Eye (tissue), 1 donor: Measurements from ENCODE around the gene GRK6.
A peak's percentile ranks its signal among the peaks of the same experiment; 100 is the strongest.

Source experiments
- DNase-seq: peaks from one replicate; pipeline ENCODE4 v3.0.0-alpha.2; 2015

Gene GRK6

DNA sequence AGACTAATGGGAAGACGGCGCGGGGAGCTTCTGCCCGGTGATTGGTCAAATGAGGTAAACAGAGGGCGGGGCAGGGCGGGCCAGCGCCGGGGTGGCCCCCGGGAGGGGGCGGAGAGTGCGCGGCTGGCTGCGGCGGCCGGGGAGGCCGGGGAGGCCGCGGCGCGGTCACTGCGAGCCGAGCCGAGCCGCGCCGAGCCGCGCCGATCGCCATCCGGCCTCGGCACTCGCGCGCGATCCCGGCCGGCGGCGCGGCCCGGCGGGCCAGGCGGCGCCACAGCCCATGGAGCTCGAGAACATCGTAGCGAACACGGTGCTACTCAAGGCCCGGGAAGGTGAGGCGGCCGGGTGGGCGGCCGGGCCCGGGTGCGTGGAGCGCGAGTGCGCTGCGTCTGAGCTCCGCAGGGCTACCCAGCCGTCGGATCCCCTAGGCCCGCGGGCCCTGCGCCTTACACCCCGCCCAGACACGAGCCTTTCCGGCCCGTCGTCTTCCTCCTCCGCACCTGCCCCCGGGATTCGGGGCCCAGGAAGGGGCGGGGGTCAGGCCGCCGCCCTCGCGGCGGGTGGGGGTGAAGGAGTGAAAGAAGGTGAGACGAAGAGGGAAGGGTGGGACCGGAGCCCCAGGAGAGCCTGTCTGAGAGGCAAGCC lies at the start of gene GRK6:
GRK6 (plus strand) TSS at position 111 of the 645 bp plus-strand sequence; CDS start at position 281, 170 bp downstream.
- DNase-seq, result peak; percentile 69

DNA sequence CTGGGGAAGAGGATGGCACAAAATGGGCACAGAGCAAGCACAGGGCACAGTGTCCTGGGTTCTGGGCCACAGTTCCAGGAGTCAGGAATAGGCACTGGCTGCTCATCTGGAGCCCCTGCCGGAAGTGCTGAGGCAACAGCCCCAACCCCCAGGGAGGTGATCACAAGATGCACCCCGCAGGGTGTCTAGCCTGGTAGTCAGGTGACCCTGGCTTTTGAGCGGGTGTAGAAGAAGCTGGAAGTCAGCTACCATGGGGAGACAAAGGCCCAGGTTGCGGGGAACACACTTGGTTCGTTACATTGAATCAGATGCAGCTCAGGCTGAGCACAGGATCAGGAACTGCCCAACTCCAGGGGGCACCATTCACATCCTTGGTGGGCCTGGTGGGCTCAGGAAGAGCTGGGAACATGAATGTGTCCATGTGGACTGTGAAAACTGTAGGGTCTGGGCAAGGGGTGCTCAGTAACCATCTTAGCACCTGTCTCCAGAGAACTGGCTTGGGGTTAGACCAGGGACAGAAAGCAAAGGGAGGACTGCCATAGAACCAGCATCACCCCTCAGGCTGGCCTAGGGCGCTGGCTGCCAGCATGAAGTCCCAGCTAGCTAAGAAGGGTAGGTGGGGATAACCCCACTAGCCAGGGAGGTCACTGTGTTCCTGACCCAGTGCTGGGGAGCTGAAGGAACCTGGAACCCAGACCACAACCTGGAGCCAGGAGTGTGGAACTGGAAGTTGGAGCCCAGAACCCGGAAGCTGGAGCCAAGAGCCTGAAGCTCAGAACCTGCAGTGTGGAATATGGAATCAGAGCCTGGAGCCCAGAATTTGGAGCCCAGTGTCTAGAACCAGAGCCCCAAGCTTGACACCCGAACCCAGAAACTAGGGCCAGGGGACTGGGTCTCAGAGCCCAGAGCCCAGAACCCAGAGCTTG lies 48.4 kb upstream of the GRK6 start:
- DNase-seq, result no peak

DNA sequence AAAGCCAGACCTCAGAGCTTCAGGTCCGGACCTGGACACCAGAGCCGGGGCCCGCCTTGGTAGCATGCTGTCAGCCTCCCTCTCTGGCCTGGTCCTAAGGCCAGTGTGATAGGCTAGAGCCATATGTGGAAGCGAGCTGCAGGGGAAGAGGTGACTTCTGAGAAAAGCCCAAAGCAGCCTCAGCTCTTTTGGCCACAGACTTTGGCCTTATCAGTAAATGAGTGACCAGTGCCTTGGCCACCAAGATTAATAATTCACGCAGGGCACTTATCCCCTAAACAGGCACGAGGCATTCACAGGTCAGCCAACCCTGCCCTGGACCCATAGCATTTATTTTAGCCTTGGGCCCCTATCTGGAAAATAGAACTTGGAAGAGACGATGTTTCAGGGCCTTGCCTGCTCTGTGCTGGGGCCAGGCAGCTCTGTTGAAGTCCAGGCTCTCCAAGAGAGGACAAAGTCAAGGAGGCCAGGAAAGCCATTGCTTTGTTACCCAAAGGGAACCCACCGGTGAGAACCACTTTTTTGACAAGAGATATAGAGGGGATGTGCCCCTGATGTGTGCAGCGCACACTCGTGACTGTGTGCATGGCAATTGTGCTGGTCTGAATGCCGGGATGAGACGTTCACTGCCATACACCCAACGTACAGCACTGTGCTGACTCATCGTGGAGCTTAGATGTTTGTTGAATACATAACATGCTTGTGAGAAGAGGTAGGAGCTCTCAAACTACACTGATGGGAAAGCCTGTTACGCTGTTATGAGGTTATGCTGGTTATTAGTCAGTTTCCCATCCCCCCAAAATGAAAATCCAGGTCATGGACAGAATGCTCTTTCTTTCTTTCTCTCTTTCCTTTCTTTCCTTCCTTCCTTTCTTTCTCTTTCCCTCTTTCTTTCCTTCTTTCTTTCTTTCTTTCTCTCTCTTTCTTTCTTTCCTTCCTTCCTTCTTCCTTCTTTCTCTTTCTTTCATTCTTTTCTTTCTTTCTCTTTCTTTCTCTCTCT lies 47.3 kb upstream of the GRK6 start:
- no peak for DNase-seq

DNA sequence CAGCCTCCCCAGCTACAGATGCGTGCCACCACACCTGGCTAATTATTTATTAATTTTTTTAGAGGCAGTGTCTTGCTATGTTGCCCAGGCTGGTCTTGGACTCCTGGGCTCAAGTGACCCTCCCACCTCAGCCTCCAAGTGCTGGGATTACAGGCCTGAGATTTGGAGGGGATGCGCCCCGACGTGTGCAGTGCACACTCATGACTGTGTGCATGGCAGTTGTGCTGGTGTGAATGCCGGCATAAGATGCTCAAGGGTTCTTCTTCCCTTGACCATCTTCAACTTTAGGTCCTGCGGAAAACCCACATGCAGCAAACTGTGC lies 45.7 kb upstream of the GRK6 start:
- DNase-seq, result no peak

DNA sequence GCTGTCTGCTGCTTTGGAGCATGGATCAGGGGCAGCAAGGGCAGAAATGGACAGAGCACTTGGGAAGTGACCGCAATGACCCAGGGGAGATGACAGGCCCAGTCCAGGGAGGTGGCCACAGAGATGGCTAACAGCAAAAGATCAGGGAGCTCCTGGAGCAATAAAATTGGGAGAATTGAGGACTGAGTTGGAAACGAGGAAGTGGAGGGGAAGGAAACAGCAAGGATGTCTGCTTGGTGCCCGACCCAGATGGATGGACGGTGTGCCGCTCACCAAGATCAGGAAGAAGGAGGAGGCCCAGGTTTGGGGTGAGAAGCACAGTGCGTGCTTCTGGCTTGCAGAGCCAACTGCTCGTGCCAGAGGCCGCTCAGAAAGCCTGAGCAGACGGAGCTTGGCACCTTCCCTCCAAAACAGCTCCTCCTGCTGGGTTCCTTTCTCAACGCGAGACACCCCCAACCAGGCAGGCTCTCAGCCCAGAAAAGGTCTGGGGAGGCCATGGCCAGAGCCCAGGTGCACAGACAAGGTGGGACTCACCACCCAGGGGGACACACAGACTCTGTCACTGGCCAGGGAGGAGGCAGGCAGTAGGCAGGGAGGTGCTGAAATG lies 44.0 kb upstream of the GRK6 start:
- DNase-seq, result peak; percentile 33

DNA sequence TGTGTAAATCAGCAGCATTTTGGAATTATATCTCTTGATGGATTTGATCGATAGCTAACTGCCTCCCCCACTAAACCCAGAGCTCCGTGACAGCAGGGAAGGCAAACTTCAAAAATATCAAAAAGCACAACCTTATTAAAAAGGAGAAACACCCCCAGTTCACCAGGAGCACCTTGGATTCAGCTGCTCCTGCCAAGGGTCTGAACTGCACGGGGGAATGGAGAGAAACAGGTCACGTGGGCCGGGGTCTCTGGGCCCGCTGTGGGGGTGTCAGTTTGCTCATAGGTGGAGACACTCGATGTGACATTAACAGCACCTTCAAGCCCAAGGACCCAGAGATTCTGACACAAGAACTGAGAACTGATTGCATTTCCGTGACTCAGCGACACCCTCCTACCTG lies 43.3 kb upstream of the GRK6 start:
- DNase-seq, result no peak

DNA sequence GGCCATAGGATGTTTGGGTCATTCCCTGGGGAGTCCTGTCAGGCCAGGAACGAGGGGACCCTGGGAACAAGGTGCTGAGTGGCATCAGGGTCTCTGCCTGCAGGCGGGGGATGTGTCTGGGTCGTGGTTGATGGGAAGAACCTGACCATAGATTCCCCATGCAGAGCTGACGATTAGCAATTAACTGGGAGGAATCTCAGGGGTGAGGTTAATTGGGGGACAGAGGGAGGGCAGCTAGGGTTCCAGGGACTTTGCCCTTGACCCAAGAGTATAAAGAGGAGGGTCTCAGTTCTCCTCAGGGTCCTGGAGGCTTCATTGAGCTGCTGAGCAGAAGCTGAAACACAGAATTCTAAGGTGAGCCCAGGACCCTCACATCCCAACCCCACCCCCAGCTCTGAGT lies 42.3 kb upstream of the GRK6 start, which contains the start of gene SLC34A1:
SLC34A1 (plus strand) TSS at position 301 of the 400 bp plus-strand sequence. CDS start 1,308 bp downstream, outside the sequence.
- DNase-seq, result no peak

DNA sequence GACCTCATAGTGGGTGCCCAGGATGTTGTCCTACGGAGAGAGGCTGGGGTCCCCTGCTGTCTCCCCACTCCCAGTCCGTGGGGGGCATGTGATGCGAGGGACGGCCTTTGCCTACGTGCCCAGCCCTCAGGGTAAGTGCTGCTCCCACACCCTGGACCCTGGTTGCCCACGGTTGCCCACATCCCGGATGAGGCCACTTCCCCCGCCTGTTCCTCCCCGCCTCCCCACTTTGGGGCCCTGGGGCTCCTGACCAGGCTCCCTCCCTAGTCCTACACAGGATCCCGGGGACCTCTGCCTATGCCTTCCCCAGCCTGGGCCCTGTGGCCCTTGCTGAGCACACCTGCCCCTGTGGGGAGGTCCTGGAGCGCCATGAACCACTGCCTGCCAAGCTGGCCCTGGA lies 40.8 kb upstream of the GRK6 start:
- DNase-seq, result no peak

DNA sequence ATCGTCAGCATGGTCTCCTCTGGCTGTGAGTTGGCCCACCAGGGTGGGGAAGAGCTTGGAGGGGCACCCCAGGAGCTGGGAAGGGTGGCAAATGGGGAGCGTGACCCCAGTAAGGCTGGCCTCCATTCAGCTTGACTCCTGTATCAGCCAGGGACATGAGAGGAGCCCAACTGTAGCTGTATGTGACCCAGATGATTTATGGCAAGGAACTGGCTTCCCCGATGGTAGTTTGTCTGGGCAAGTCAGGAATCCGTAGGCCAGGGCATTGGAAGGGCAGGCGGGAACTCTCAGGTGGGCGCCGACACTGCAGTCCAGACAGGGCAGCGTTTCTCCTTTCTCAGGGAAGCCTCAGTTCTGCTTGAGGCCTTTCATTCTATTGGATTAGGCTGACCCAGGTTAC lies 39.9 kb upstream of the GRK6 start:
- DNase-seq, result no peak

DNA sequence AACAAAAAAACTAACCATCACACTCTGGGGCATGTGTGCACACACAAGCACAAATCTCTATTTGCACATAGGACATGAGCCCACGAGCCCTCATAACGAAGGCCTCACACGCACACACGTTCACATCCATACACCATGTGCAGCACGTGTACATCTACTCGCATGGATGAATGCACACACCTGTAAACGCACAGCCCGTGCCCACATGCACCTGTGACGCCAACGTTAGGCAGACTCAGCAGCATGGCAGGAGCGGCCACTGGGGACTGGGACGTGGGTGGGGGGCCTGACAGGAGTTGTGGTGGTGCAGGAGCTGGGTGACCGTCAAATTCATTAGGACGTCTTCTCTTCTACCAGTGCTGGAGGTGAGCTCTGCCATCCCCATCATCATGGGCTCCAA lies 39.1 kb upstream of the GRK6 start:
- no peak for DNase-seq

DNA sequence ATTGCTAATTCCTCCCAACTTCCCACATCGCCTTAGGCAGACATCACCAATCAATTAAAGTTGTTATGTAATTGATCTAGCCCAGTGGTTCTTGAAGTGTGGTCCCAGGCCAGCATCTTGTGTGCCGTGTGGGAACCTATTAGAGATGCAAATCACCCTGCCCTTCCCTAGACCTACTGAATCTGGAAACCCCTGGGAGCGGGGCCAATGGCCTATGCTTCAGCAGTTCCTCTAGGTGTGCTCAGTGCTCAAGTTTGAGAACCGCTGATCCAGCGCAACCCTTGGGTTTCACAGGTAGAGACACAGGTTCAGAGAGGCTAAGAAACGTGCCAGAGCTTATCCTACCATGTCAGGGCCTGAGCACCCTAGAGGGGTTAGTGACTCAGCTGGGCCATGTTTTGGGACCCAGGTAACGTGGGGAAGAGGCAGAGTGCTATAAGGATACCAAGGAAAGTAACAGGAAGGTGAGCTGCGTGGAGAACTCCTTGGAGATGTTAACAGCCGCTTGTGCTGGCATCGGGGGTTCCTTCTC lies 37.9 kb upstream of the GRK6 start:
- DNase-seq, result no peak

DNA sequence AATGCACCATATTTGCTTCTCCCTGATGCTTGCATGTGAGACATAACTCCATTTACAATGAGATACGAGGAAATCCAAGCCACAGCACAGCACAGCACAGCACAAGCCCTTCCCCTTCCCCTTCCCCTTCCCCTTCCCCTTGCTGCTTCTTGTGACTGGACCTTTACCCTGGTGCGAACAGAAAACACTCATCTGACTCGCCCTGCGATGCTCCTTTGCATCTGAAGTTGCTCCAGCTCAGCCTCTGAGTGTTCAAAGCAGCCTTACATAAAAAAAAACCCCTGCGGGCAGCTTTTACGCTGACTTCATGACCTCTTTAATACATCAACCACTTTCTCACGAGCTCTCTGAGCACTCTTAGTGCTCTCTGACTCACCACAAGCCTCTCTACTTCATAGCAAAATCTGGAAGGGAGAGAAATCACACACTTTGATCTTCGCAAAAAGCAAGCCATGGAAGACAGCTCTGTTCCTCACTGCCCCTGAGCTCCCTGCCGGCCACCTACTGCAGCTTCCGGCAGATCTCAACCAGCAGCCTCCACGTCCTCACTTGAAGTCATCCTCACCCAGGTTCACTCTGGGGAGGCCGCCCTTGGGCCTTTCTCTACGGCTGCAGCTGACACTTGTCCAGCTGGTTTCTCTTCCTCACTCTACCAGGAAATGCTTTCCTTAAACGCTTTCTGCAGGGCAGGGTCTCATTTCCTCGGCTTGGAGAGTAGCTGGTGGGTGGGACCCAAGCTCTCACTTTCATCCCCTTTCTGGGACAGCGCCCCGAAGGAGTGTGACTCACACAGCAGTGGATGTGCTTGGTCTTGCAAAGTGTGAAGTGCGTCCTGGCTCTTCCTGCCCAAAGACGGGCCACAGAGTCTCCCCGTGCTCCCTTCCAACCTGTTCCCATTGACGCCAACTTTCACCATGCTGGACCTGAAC lies 37.0 kb upstream of the GRK6 start:
- peak; percentile 26 for DNase-seq

DNA sequence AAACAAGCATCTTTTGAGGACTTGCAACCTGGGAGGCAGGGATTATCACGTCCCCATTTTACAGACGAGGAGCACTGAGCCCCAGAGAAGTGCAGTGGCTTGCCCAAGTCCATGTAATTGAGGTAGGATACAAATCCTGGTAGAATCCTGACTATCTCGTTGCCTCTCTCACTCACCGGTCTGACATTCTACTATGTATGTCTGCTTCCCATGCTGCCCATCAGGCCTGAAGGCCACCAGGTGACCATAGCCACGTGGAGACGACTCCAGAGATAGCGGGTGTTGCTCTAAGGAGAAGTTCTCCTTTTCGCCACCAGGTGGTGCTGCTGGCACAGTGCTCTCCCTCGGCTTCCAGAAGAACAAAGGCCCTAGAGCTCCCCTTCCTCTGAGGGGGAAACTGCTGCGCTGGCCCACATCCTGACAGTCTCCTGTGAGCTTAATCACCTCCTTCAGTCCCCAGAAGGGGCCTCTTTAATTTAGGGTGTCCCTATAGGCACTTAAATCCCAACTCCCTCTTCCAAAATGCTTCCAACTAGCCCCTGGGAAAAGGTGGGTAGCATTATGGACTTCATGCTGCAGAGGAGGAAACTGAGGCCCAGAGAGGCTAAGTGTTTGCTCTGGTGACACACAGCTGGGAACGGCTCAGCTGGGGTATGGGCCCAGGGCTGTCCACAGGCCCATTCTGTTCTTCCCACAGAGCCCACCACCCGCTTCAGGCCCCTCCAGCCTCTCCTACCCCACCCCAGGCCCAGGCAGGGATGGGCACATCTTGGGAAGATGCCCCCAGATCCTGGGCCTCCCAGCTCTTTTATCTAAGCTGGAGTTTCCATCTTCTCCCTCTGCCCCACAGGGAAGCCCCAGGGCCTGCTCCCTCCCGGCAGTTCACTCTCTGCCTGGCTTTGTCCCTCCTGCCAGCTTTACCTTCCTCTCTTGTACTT lies 35.8 kb upstream of the GRK6 start:
- DNase-seq, result peak; percentile 97

DNA sequence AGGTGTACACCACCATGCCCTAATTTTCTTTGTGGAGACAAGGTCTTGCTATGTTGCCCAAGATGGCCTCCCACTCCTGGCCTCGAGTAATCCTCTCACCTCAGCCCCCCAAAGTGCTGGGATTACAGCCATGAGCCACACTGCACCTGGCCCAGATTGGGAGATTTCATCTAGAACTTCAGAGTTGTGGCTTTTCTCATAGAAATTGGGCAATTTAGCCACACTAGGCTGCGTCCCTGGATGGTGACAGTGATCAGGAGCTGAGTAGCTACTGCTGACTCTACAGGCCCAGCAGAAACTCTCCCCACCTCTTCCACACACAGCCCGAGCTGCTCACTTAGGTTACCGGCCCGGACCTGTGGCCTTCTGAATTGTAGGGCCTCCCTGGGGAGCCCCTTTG lies 33.7 kb upstream of the GRK6 start:
- DNase-seq, result no peak

DNA sequence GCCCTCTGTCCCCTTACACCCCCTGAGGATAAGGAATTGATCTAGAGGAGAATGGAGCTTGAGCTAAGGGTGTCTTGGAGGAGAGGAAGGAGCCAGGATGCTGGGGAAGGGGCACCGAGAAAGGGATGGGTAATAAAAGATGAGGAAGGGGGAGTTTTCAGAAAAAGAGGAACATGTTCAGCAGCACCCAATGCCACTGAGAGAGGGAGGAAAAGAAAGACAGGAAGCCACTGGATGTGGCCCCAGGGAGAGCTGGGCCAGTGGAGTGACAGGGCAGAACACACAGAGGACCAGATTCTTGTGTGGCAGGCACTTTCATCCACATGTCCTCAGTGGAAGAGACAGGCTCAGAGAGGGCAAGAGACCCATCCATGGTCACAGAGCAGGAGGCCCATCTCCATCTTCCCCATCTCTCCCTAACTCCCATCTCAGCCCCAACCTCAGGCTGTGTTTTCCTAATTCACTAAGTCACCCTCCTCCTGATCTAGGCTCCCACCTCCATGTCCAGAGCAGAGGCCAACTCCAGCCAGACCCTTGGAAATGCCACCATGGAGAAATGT lies 33.2 kb upstream of the GRK6 start:
- DNase-seq, result no peak

DNA sequence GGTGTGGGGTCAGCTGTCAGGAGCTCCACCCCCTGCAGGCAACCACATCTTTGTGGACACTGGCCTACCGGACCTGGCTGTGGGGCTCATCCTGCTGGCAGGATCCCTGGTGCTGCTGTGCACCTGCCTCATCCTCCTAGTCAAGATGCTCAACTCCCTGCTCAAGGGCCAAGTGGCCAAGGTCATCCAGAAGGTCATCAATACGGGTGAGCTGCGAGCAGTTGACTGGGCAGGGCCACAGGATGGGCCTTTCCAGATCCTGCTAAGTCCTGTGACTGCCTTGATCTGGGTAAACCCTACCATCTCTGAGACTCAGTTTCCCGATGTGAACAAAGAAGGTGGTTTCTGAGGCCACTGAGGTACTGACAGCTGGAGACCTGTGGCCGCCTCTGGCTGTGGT lies 32.5 kb upstream of the GRK6 start:
- no peak for DNase-seq

DNA sequence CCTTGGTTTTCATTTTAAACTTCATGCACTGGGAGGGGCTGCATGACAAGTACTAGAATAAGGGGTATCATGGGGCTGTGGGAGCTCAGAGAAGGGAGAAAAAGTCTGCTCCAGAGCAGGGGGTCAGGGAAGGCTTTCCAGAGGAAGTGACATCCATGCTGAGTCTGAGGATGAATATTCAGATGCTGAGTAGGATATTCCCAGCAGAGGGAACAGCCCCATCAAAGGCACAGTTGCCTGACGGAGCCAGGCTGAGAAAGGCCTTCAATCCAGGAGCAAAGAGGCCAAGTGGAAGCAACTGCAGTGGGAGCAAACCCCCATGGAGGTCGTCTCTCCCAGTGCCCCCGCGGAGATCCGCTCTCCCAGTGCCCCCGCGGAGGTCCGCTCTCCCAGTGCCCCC lies 30.4 kb upstream of the GRK6 start:
- no peak for DNase-seq

DNA sequence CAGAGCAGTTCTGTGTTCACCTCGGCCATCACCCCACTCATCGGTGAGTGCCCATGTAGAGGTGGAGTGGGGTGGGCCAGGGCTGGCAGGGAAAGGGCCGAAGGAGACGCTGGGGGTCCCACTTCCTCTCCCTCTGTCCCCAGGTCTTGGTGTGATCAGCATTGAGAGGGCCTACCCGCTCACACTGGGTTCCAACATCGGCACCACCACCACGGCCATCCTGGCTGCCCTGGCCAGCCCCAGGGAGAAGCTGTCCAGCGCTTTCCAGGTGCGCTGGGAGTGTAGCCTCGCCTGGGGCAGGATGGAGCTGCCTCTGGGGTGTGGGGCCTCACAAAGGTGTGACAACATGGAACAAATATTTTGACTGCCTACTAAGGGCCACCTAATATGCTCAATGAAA lies 29.7 kb upstream of the GRK6 start:
- no peak for DNase-seq

DNA sequence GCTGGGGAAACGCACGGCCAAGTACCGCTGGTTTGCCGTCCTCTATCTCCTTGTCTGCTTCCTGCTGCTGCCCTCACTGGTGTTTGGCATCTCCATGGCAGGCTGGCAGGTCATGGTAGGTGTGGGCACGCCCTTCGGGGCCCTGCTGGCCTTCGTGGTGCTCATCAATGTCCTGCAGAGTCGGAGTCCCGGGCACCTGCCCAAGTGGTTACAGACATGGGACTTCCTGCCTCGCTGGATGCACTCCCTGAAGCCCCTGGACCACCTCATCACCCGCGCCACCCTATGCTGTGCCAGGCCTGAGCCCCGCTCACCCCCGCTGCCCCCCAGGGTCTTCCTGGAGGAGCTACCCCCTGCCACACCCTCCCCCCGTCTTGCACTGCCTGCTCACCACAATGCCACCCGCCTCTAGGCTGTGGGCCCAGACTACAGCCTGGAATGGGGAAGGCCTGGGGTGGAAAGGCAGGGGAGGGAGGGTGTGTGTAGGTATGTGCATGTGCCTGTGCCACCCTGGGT lies 28.5 kb upstream of the GRK6 start:
- DNase-seq, result no peak
